Measurements from ENCODE around the gene ACTL7A. TPM values are rescaled to one million over a fixed set of nuclear protein-coding genes. Genes with fewer than 3 reads are reported as not detected.

The ACTL7A gene
- polyA plus RNA-seq, 1 donor from 2014 or later = not detected

GRCh38 chr9:108877524-108877923 lies 15.5 kb downstream of the ACTL7A start:
- Histone ChIP-seq H3K4me3 (ENCODE audit: low read length) (no peak overlapping the region), H3F3A (ENCODE audit: insufficient read depth, low read length, poor library complexity, severe bottlenecking) (no peaks in the 10 kb centered on the region), H3K36me3 (ENCODE audit: insufficient read depth, low read length) (peaks cover 19% of the 10 kb centered on the region), H4K20me1 (ENCODE audit: insufficient read depth) (no peaks in the 10 kb centered on the region), H3K9me2 (ENCODE audit: insufficient read depth, low read length) (no peaks in the 10 kb centered on the region), H3K79me2 (replicated peaks; ENCODE audit: insufficient read depth, low read length) (no peaks in the 10 kb centered on the region), H3K9me3 (ENCODE audit: low read length) (no peaks in the 10 kb centered on the region), H3K27me3 (ENCODE audit: insufficient read depth, low read depth, low read length) (no peaks in the 10 kb centered on the region), H3K27ac (ENCODE audit: low read length) (no peak overlapping the region), H2AFZ (ENCODE audit: low read depth, low read length) (no peak overlapping the region), H3K4me2 (ENCODE audit: low read length) (no peak overlapping the region), H3K9ac (ENCODE audit: low read length) (no peak overlapping the region)
- TF ChIP-seq SMC3 (conservative IDR thresholded peaks at IDR 0.05; ENCODE audit: poor library complexity) (no peak), MXI1 (conservative IDR thresholded peaks at IDR 0.05; ENCODE audit: poor library complexity, severe bottlenecking) (no peak), RAD21 (conservative IDR thresholded peaks at IDR 0.05) (no peak), POLR2AphosphoS5 (IDR thresholded peaks at IDR 0.05) (no peak), CTCF (IDR thresholded peaks at IDR 0.05; ENCODE audit: poor library complexity, severe bottlenecking) (no peak), TAF1 (IDR thresholded peaks at IDR 0.05; ENCODE audit: low read depth) (no peak), REST (IDR thresholded peaks at IDR 0.05; ENCODE audit: borderline replicate concordance) (no peak), EZH2 (IDR thresholded peaks at IDR 0.05; ENCODE audit: borderline replicate concordance, insufficient read depth, low read length, poor library complexity, severe bottlenecking) (no peak), EP300 (conservative IDR thresholded peaks at IDR 0.05; ENCODE audit: poor library complexity, severe bottlenecking) (no peak)

GRCh38 chr9:108880738-108881316 lies 18.8 kb downstream of the ACTL7A start:
- TF ChIP-seq EP300 (conservative IDR thresholded peaks at IDR 0.05; ENCODE audit: poor library complexity, severe bottlenecking) (no peak), EZH2 (IDR thresholded peaks at IDR 0.05; ENCODE audit: borderline replicate concordance, insufficient read depth, low read length, poor library complexity, severe bottlenecking) (no peak), POLR2AphosphoS5 (IDR thresholded peaks at IDR 0.05) (no peak), SMC3 (conservative IDR thresholded peaks at IDR 0.05; ENCODE audit: poor library complexity) (no peak), CTCF (IDR thresholded peaks at IDR 0.05; ENCODE audit: poor library complexity, severe bottlenecking) (no peak), MXI1 (conservative IDR thresholded peaks at IDR 0.05; ENCODE audit: poor library complexity, severe bottlenecking) (no peak), TAF1 (IDR thresholded peaks at IDR 0.05; ENCODE audit: low read depth) (no peak), REST (IDR thresholded peaks at IDR 0.05; ENCODE audit: borderline replicate concordance) (no peak), RAD21 (conservative IDR thresholded peaks at IDR 0.05) (no peak)
- Histone ChIP-seq H3K36me3 (ENCODE audit: insufficient read depth, low read length) (peaks cover 36% of the 10 kb centered on the region), H3K4me3 (ENCODE audit: low read length) (no peak overlapping the region), H2AFZ (ENCODE audit: low read depth, low read length) (no peak overlapping the region), H3K9me3 (ENCODE audit: low read length) (no peaks in the 10 kb centered on the region), H3F3A (ENCODE audit: insufficient read depth, low read length, poor library complexity, severe bottlenecking) (no peaks in the 10 kb centered on the region), H3K79me2 (replicated peaks; ENCODE audit: insufficient read depth, low read length) (no peaks in the 10 kb centered on the region), H3K27me3 (ENCODE audit: insufficient read depth, low read depth, low read length) (no peaks in the 10 kb centered on the region), H3K9me2 (ENCODE audit: insufficient read depth, low read length) (no peaks in the 10 kb centered on the region), H3K4me2 (ENCODE audit: low read length) (no peak overlapping the region), H4K20me1 (ENCODE audit: insufficient read depth) (no peaks in the 10 kb centered on the region), H3K9ac (ENCODE audit: low read length) (no peak overlapping the region), H3K27ac (ENCODE audit: low read length) (no peak overlapping the region)

Measured in neural cell (in vitro differentiated cells).